Activated T-cell treated with anti-CD3 and anti-CD28 coated beads for 48 hours (primary cell): ENCODE measurements around the gene PPP1R12A.
"Not testable (repeated sequence)": the region's sequence is repeated elsewhere in the genome, so short reads cannot be mapped to it uniquely, and the experiment has no call there.

Experiments used
- DNase-seq: peaks from one replicate; pipeline ENCODE4 v3.0.0-alpha.2; 2020; ENCODE audit warnings: low read depth

The PPP1R12A gene

DNA sequence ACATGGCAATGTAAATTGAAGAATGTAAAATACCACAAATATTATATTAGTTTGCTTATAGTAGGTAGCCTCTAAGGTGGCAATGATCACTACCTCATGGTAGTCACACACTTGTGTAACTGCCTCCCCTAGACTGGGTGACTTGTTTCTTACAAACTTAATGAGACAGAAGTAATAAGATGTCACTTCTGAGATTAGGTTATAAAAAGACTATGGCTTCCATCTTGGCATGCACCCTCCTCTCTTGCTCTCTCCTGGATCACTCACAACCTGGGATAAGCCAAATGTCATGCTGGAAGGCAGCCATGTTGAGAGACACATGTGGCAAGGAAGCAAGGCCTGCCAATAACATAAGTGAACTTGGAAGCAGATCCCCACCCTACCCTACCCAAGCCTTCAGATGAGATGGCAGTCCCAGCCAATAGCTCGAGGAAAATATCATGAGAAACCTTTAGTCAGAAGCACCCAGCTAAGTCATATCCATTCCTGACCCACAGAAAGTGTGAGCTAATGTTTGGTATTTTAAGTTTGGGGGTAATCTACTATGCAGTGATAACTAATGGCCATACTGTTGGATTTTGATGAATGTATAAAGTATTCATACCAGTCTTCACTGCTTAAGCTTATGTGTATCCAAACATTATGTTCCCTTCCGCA, 43.3 kb downstream of the PPP1R12A start:
- DNase-seq = no peak

GRCh38 chr12:79887890-79888289, 47.0 kb downstream of the PPP1R12A start:
- DNase-seq = no peak

DNA sequence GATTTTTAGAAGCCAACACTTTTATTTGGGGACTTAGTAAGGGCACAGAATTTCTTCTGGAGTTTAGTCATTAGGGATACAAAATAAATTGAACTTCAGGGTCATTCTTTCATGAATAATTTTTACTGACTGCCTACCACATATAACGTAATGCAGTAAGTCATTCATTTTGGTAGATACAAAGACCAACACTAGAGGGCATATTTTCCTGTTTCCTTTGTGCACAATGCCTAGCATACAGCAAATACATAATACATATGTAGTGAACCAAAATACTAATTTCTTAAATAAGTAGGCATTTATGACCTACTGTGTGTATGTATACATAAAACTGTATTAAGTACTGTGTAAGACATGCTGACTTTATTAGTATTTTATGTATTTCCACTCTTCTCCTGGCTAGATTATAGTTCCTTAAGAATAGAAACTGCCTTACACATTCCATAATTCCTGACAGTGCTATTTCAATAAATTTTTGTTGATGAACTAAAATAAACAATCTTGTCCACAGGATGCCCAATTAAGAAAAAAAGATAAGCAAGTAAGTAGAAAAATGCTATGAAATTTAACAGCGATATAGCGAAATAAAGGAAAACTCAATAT, 47.9 kb downstream of the PPP1R12A start:
- no peak for DNase-seq

- DNase-seq = no peak
Observed at GRCh38 chr12:79885911-79886490, 48.9 kb downstream of the PPP1R12A start.

DNA sequence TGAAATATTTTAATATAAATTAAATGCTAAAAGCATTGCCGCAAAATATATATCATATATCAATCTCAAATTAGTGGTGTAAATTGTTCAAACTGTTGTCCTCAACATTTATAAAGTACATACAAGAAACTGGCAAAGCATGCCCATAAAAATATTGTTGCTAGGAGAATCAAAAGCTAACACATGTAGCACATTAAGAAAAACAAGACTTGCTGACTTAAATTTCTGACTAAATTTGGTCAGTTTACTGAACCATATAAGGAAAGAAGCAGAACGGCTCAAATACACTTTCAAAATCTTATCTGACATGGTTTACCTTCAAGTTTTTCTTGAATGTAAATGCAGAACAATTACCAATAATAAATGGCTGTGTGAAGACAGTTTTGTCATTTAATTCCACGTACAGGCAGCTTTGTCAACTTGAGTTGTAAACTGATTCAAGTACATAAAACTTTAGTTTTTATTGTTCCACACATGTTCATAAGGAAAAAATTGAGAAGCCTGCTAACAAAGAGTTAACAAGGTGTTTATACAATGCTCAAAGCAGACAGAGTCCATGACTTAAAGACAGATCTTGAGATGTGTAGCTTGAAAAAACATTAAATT, 50.4 kb downstream of the PPP1R12A start:
- DNase-seq = no peak

- DNase-seq = no peak
Observed at GRCh38 chr12:79883216-79883615, 51.7 kb downstream of the PPP1R12A start.

DNA sequence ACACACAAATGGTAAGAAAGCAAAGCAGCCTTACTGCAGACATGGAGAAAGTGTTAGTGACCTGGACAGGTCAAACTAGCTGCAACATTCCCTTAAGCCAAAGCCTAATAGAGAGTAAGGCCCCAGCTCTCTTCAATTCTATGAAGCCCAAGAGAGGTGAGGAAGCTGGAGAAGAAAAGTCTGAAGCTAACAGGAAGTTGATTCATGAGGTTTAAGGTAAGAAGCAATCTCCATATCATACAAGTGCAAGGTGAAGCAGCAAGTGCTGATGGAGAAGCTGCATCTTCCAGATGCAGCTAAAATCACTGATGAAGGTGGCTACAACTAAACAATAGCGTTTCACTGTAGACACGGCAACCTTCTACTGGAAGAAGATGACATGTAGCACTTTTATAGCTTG, 53.5 kb downstream of the PPP1R12A start:
- DNase-seq = no peak

DNA sequence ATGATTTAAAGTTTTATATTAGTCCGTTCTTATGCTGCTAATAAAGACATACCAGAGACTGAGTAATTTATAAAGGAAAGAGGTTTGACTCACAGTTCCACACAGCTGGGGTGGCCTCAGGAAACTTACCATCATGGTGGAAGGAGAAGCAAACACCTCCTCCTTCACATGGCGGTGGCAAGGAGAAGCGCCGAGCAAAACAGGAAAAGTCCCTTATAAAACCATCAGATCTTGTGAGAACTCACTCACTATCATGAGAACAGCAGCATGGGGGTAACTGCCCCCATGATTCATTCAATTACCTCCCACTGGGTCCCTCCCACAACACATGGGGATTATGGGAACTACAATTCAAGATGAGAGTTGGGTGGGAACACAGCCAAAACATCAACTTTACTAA, 56.4 kb downstream of the PPP1R12A start:
- DNase-seq = not testable (repeated sequence)

GRCh38 chr12:79877246-79877645, 57.7 kb downstream of the PPP1R12A start:
- no peak for DNase-seq

GRCh38 chr12:79874665-79875064, 60.2 kb downstream of the PPP1R12A start:
- no peak for DNase-seq

DNA sequence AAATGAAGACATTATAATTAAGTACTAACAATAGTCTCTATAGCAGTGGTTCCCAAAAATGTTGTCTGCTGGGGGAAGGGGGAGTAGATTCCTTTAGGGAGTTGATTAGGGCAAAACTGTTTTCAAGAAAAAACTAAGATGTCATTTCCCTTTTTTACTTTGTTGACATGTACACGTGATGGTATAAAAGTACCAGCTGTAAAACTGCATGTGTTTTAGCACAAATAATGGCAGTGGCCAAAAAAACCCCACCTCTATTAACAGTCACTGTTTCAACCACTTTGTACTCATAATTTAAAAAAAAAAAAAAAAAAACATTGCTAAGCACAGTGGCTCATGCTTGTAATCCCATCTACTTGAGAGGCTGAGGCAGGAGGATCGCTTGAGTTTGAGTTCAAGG, 61.7 kb downstream of the PPP1R12A start:
- DNase-seq = no peak

GRCh38 chr12:79871621-79872020, 63.3 kb downstream of the PPP1R12A start:
- DNase-seq = no peak

- no peak for DNase-seq
Observed at GRCh38 chr12:79870916-79871315, 64.0 kb downstream of the PPP1R12A start.

- DNase-seq = no peak
Observed at GRCh38 chr12:79859646-79860045, 75.3 kb downstream of the PPP1R12A start.

GRCh38 chr12:79858518-79858917, 76.4 kb downstream of the PPP1R12A start:
- no peak for DNase-seq

GRCh38 chr12:79857675-79858074, 77.2 kb downstream of the PPP1R12A start:
- DNase-seq = no peak

DNA sequence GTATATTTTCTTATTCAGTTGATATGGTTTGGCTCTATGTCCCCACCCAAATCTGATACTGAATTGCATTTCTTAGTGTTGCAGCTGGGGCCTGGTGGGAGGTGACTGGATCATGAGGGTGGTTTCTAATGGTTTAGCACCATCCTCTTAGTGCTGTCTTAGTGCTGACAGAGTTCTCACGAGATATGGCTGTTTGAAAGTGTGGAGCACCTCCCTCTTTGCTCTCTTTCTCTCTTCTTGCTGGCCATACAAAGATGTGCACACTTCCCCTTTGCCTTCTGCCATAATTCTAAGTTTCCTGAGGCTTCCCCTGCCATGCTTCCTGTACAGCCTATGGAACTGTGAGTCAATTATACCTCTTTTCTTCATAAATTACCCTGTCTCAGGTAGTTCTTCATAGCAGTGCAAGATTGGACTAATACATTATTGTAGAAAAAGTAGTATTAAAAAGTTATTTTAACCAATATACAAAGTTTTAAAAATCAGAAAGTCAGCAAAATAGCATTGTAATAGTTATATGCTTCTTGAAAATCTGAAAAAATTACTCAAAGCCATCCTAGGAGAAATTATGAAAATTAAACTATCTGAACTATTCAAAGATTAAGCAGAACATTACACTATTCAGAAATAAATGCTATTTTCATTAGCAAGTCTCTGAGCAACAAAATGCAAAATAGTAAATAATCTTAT, 84.1 kb downstream of the PPP1R12A start:
- DNase-seq = no peak

GRCh38 chr12:79848339-79848738, 86.6 kb downstream of the PPP1R12A start:
- no peak for DNase-seq

DNA sequence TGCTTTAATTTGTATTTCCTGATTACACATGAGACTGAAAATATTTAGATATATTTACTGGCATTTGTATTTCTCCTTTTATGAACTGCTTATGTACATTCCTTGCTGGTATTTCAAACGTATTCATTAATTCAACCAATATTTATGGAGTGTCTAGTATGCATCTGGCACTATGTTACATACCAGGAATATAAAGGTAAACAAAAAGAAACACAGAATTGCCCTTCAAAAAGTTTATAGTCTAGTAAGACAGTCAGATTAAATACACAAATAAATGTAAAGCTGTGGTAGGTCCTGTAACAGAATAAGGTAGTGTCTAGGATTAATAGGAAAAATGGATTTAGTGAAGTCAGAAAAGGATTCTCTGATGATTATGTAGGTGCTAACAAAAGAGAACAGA, 87.5 kb downstream of the PPP1R12A start:
- no peak for DNase-seq

DNA sequence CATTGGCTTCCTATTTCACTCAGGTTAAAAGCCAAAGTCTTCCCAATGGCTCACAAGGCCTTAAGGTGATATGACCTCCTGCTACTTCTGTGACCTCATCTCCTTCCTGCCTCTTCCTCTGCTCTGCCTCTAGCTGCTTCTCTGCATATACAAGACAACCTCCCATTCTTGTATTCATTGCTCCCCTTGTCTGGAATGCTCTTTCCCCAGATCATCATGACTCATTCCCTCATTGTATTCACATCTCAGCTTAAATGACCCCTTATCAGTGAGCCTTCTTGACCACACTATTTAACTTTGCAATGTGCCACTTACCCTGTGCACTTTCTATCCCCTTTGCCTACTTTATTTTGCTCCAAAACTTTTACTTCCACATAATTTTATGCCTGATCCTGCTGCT, 90.2 kb downstream of the PPP1R12A start:
- DNase-seq = no peak

GRCh38 chr12:79843978-79844377, 90.9 kb downstream of the PPP1R12A start:
- no peak for DNase-seq

DNA sequence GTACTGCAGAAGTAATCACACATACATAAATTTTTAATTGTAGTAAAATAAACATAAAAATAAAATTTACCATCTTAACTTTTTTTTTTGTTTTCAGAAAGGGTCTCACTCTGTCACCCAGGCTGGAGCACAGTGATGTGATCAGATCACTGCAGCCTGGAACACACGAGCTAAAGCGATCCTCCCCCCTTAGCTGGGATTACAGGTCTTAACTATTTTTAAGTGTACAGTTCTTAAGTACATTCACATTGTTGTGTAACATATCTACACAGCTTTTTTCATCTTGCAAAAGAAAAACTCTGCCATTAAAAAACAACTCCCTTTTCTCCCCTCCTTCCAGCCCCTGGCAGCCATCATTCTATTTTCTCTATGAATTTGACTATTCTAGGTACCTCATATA, 92.3 kb downstream of the PPP1R12A start:
- DNase-seq = no peak

DNA sequence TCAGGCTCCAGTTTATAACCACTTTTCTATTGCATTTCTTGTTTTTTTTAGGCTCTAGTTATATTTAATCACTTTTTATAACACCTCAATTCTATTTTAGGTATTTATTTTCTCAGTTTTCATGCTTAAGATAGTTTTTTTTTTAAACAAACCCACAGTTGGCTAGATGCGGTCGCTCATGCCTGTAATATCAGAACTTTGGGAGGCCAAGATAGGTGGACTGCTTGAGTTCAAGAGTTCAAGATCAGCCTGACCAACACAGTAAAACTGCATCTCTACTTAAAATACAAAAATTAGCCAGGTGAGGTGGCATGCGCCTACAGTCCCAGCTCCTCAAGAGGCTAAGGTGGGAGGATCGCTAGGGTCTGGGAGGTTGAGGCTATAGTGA, 93.0 kb downstream of the PPP1R12A start:
- DNase-seq = no peak
